HG03064 (cell line): ENCODE data around the gene VWA2.
"Not testable (repeated sequence)": the region's sequence is repeated elsewhere in the genome, so short reads cannot be mapped to it uniquely, and the experiment has no call there.

Experiments used
- ATAC-seq: cut with Tn5 transposase; IDR thresholded peaks from one replicate; pipeline ENCODE4 v1.9.1; 2021; ENCODE audit warnings: low read depth; ENCODE audit not compliant: unreplicated experiment

The VWA2 gene

GRCh38 chr10:114313866-114314265 lies 74.8 kb downstream of the VWA2 start:
- ATAC-seq = no peak

GRCh38 chr10:114315566-114316420 lies 76.7 kb downstream of the VWA2 start:
- ATAC-seq = no peak

- ATAC-seq = no peak
Measured at GRCh38 chr10:114316744-114317143, 77.7 kb downstream of the VWA2 start.

- ATAC-seq = no peak
Measured at GRCh38 chr10:114319406-114320248, 80.6 kb downstream of the VWA2 start.

- no peak for ATAC-seq
Measured at GRCh38 chr10:114320249-114321116, 81.4 kb downstream of the VWA2 start.

DNA sequence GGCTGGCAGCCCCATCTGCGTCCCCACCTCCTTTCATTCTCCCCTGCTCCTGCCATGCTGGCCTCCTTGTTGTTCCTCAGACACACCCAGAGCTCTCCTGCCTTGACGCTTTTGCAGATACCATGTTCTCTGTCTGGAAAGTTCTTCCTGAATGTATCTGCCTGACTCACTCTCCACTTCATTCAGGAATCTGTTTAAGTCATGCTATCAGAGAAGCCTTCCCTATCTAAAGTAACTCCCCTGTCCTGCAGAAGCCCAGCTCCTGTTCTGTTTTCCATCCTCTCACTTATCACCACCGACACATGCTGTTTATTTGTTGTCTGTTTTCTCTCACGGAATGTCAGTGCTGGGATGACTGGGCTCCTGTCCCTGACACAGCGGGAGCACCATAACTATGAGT lies 83.3 kb downstream of the VWA2 start:
- ATAC-seq = no peak

DNA sequence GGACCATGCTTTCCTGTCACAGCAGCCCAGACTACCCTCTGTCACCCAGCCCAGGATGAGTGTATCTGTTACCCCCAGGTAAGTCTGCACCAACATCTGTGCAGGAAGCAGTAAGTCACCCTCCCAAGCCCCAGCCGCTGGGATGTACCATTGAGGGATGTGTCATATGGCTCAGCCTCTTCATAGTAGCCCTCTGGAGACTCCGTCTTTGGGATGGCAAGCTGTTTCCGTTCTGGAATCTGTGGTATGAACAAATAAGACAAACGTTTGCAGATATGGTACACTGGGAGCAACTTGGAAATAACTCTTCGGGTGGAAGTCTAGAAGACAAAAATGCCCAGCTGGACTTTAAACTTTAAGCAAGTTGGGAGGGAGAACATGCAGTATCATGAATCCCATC lies 84.0 kb downstream of the VWA2 start:
- no peak for ATAC-seq

DNA sequence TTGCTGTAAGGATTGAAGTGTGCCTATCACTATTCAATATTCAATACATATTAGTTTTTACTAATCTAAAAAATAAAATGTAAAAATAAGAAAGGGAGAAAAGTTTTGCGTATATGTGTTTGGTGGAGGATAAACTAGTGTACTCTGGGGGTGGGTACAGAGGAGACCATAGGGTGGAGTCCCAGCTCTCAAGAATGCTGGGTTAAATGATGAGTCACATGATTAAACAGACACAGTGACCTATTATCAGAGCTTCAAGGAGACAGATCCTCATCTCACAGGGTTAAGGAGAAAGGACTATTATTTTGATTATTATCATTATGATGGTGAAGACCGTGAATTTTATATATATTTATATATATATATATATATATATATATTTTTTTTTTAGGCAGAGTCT lies 87.7 kb downstream of the VWA2 start:
- ATAC-seq = no peak

DNA sequence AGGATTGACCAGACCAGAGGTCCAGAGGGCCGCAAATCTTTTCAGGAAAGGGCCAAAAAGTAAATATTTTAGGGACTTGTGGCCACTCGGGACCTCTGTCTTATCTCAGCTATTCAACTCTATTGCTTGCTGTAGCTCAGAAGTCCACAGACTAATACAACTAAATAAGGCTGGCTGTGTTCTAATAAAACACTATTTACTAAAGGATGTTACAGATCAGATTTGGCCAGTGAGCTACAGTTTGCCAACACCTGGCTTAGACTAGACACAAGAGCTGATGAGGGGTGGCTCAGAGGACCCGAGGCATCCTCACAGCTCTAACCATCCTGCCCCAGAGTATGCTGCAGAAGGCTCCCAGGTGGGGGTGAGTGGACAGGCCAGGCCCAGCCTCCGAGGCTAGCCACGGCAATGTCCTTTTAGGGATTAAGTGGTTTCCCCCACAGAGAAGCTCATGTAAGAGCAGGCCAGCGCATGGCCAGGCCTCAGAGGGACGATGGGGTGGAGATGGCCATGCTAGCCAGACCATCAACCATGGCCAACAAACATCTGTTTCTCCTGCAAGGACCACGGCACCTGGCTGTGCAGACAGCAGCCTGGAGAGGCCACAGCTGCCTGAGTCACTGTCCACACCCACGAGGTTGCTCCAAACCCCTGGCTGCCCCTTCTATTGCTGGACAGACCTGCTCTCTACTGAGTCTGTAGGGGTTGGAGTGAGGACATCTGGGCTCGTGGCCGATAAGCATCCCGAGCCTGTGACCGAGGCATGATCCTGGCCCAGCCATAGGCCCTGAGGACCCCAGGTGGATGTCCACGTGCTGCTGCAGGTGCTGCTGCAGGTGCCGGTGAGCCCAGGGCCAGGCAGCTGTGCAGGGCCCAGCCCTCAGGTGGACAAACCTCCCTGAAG lies 88.7 kb downstream of the VWA2 start:
- no peak for ATAC-seq

GRCh38 chr10:114328441-114328812 lies 89.4 kb downstream of the VWA2 start:
- ATAC-seq = no peak

DNA sequence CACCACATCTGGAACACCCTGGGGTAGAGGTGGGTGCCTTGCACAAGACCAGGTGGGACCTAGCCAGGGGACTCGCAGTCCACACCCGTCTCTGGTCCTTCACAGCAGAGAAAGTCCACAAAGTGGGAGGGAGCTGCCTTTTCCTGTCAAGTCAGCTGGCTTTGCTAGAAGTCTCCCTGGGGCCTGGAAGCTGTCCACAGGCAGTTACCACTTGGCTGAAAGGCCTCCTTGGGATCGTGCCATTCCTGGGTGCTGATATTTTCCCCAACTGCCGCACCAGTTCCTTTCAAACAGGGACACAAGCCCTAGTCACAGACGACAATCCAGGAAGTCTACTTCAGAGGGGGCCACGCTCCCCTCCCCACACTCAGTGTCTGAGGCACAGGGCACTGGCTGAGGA lies 89.8 kb downstream of the VWA2 start:
- no peak for ATAC-seq

- ATAC-seq = no peak
Measured at GRCh38 chr10:114329634-114330365, 90.7 kb downstream of the VWA2 start.

DNA sequence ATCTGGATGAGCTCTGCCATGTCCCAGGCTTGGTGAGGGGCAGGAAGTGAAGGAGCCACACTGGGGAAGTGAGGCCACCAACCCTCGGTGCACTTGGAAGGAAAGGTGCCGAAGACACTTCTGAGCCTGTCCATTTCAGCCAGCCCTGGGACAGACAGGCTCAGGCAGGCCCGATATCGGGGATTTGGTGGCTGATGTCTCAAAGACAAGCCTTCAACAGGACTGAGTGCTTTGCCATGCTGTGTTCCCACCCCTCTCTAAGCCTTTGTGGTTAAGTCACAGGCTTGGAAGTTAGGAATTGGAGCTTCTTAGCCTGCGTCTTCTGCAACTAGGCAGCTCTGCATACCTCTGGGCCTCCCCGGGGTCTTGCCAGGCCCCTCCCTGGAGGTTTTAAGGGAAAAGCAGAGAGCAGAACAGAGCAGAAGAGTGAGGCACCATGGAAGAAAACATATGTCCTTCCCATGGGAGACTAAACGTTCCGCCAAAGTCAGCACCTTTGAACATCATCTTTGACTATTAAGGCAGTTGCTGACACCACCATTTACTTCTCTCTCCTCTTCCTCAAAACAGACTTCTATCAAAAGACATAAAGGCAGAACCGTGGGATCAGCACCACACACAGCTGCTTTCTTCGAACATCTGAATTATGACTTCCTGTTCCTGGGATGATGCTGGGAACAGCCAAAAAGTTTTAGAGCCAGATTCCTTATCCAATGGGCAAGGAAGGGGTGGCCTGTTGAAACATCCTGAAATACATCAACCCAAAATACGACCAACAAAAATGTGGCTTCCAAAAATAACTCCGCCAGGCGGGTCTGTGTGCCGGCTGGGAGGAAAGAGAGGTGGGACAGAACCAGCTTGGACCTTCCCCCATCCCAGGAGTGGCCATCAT lies 93.5 kb downstream of the VWA2 start:
- no peak for ATAC-seq

DNA sequence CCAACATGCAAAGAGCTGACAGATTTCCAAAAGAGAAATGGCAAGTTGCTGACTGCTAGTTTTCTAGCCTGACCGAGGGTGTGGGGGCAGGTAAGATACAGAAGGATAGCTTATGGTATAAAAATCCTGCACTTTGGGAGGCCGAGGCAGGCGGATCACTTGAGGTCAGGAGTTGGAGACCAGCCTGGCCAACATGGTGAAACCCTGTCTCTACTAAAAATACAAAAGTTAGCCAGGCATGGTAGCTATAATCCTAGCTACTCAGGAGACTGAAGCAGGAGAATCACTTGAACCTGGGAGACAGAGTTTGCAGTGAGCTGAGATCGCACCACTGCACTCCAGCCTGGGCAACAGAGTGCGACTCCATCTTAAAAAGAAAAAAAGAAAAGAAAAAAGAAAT lies 94.4 kb downstream of the VWA2 start:
- ATAC-seq = not testable (repeated sequence)

DNA sequence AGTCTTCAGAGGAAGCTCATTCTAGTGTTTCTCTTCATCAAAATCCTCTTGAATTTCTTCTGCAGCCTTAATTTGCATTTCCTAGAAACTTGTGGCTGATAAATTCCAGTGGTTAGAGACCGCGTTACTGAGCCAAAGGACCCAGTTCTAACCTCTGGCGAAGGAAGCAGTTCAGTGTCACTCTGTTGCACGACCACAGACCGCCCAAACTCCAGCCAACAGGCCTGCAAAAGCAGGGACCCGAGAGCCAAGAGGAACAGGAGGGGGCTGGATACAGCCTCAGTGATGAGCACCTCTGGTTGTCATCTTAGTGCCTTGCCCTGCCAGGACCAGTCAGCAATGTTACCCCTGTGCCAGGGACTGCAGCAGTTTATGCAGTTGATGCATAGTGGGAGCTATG lies 95.2 kb downstream of the VWA2 start:
- no peak for ATAC-seq

GRCh38 chr10:114335614-114336013 lies 96.6 kb downstream of the VWA2 start:
- no peak for ATAC-seq

DNA sequence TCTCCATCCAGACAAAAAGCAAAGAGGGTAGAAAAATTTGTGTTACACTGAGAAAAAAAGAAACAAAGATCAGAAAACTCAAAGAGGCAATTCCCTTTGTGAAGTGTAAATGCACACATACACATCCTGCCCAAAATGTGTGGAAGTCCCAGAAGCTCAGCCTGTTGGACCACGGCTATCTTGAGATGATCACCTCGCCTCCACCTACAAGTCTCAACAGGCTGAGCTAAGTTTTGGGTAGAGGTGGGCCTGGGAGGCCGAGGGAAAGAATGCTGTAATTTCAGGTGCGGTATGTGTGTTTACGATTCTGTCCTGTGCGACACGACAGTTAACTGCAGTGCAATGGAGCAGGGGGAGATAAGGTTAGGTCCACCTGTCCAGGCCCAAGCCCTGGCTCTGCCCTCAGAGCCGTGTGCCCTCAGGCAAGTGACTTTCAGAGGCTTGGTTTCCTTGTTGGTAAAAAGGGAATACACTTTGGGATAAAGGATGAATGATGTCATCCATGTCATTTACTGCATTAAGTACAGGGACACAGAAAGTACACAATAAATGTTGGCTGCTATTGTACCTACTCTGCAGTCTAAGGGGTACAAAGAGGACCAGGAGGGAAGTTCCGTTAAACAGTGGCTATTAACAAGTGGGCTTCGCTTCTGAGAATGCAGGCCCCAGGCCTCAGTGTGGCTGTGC lies 97.9 kb downstream of the VWA2 start:
- ATAC-seq = no peak
